ENCODE results near the gene CNIH1. TPM values are rescaled to one million over a fixed set of nuclear protein-coding genes. Genes with fewer than 3 reads are reported as not detected.
"Not testable (repeated sequence)": the region's sequence is repeated elsewhere in the genome, so short reads cannot be mapped to it uniquely, and the experiment has no call there.

Gene CNIH1
- total RNA-seq, 1 experiment from 2014 or later: 149 TPM

GRCh38 chr14:54381821-54382220 is 59.4 kb downstream of the CNIH1 start:
- ATAC-seq (no peak), DNase-seq (ENCODE audit: low read depth, low spot score) (no peak)
- Histone ChIP-seq H3K9me2 (ENCODE audit: insufficient read depth) (no peaks in the 10 kb centered on the region), H3K4me2 (ENCODE audit: low read length) (no peak overlapping the region), H3K79me2 (ENCODE audit: insufficient read depth, low read length) (no peaks in the 10 kb centered on the region), H4K20me1 (ENCODE audit: insufficient read depth) (no peaks in the 10 kb centered on the region), H3K9ac (ENCODE audit: low read length) (no peak overlapping the region), H3K9me3 (ENCODE audit: control insufficient read depth in 1 of 2, insufficient read depth in 1 of 2, low read depth in 1 of 2, low read length in 2 of 2) (no peaks in the 10 kb centered on the region), H3K4me1 (ENCODE audit: control insufficient read depth in 1 of 2, insufficient read depth in 2 of 2, low read length in 2 of 2) (0 out of 4 replicates have a peak, but pooled peaks cover 0 to 3% of the 10 kb centered on the region in 2 experiments), H3K4me3 (replicated peaks in 1 of 2; ENCODE audit: low read depth in 1 of 2, low read length in 2 of 2) (no peak overlapping the region), H3K27me3 (ENCODE audit: insufficient read depth, low read length) (no peaks in the 10 kb centered on the region), H3K27ac (ENCODE audit: low read depth, low read length) (no peak overlapping the region), H3K36me3 (ENCODE audit: control insufficient read depth in 1 of 2, insufficient read depth in 2 of 2, low read length in 2 of 2) (no peaks in the 10 kb centered on the region), H2AFZ (ENCODE audit: low read depth, low read length, poor library complexity, severe bottlenecking) (no peak overlapping the region)
- RAD21 ChIA-PET (ENCODE audit: low non-redundant PET in 1 of 2, low total read pairs in 2 of 2, uncharacterized antibody in 2 of 2, unreplicated experiment in 2 of 2): no interaction called here
- CTCF ChIA-PET: no interaction called here
- BruUV-seq (replicated peaks): no TSS peak
- intact Hi-C loops (cut with micrococcal nuclease): no loop called here
- TF ChIP-seq ZFX (IDR thresholded peaks at IDR 0.05) (no peak), CBX3 (IDR thresholded peaks at IDR 0.05; ENCODE audit: low read depth) (no peak), ELF1 (IDR thresholded peaks at IDR 0.05; ENCODE audit: borderline replicate concordance, low read depth) (no peak), JUND (IDR thresholded peaks at IDR 0.05) (no peak), ZBTB33 (IDR thresholded peaks at IDR 0.05; ENCODE audit: extremely low read depth, insufficient replicate concordance, low read length) (no peak), SP1 (IDR thresholded peaks at IDR 0.05; ENCODE audit: low read depth) (no peak), RAD21 (IDR thresholded peaks at IDR 0.05; ENCODE audit: low read depth) (no peak), SRF (IDR thresholded peaks at IDR 0.05; ENCODE audit: low read depth) (no peak), ZNF274 (IDR thresholded peaks at IDR 0.05; ENCODE audit: low read depth, low read length) (no peak), SIN3A (IDR thresholded peaks at IDR 0.05; ENCODE audit: low read depth) (no peak), POLR2A (IDR thresholded peaks at IDR 0.05; ENCODE audit: borderline replicate concordance, extremely low read depth, insufficient read depth, insufficient read length) (no peak), CEBPB (IDR thresholded peaks at IDR 0.05; ENCODE audit: low read depth) (no peak), FOSL1 (IDR thresholded peaks at IDR 0.05; ENCODE audit: low read depth) (no peak), MAX (IDR thresholded peaks at IDR 0.05) (no peak), POLR2AphosphoS5 (IDR thresholded peaks at IDR 0.05; ENCODE audit: low read depth, low read length) (no peak), CTCF (IDR thresholded peaks at IDR 0.05 in 2 of 3, conservative IDR thresholded peaks at IDR 0.05 in 1 of 3; ENCODE audit: borderline replicate concordance in 1 of 3, insufficient read depth in 1 of 3, low read depth in 2 of 3, low read length in 2 of 3) (no peak), REST (IDR thresholded peaks at IDR 0.05; ENCODE audit: low read depth) (no peak)
- POLR2A ChIA-PET: no interaction called here

GRCh38 chr14:54380558-54380957 is 60.6 kb downstream of the CNIH1 start:
- H3K9ac ChIP-seq (ENCODE audit: low read length); H3K36me3 ChIP-seq (ENCODE audit: control insufficient read depth in 1 of 2, insufficient read depth in 2 of 2, low read length in 2 of 2); H3K4me2 ChIP-seq (ENCODE audit: low read length); ATAC-seq; H4K20me1 ChIP-seq (ENCODE audit: insufficient read depth); H3K9me2 ChIP-seq (ENCODE audit: insufficient read depth); POLR2A ChIA-PET; H3K27ac ChIP-seq (ENCODE audit: low read depth, low read length); H3K4me3 ChIP-seq (replicated peaks in 1 of 2; ENCODE audit: low read depth in 1 of 2, low read length in 2 of 2); intact Hi-C loops (cut with micrococcal nuclease); H3K79me2 ChIP-seq (ENCODE audit: insufficient read depth, low read length); H3K9me3 ChIP-seq (ENCODE audit: control insufficient read depth in 1 of 2, insufficient read depth in 1 of 2, low read depth in 1 of 2, low read length in 2 of 2); RAD21 ChIA-PET (ENCODE audit: low non-redundant PET in 1 of 2, low total read pairs in 2 of 2, uncharacterized antibody in 2 of 2, unreplicated experiment in 2 of 2); CTCF ChIA-PET; BruUV-seq (replicated peaks); H3K4me1 ChIP-seq (ENCODE audit: control insufficient read depth in 1 of 2, insufficient read depth in 2 of 2, low read length in 2 of 2); H2AFZ ChIP-seq (ENCODE audit: low read depth, low read length, poor library complexity, severe bottlenecking); H3K27me3 ChIP-seq (ENCODE audit: insufficient read depth, low read length); DNase-seq (ENCODE audit: low read depth, low spot score): not testable (repeated sequence)
